ENCODE measurements around the gene ANKUB1.
A peak's percentile ranks its signal among the peaks of the same experiment; 100 is the strongest.

Gene ANKUB1

GRCh38 chr3:149753717-149754116, 38.6 kb downstream of the ANKUB1 start:
- DNase-seq (ENCODE audit: low spot score): no peak
- in situ Hi-C loops (cut with MboI; ENCODE audit: low pct_unique_long_range_greater_than_20kb, low sequenced_read_pairs, unreplicated experiment): no loop called here
- no peak for TF ChIP-seq CTCF (IDR thresholded peaks at IDR 0.05; ENCODE audit: extremely low read depth, insufficient read depth, missing control alignments)

- no peak for TF ChIP-seq CTCF (IDR thresholded peaks at IDR 0.05; ENCODE audit: extremely low read depth, insufficient read depth, missing control alignments)
- no peak for DNase-seq (ENCODE audit: low spot score)
- in situ Hi-C loops (cut with MboI; ENCODE audit: low pct_unique_long_range_greater_than_20kb, low sequenced_read_pairs, unreplicated experiment): no loop called here
Measured at GRCh38 chr3:149752788-149753136, 39.6 kb downstream of the ANKUB1 start.

GRCh38 chr3:149752051-149752787, 40.1 kb downstream of the ANKUB1 start, which contains the start of gene COMMD2:
TSS of gene COMMD2 (minus strand) at chr3:149752489. CDS start at chr3:149752444, 45 bp downstream.
- DNase-seq (ENCODE audit: low spot score): peak; percentile 79
- in situ Hi-C loops (cut with MboI; ENCODE audit: low pct_unique_long_range_greater_than_20kb, low sequenced_read_pairs, unreplicated experiment): no loop called here
- peak; percentile 32 for TF ChIP-seq CTCF (IDR thresholded peaks at IDR 0.05; ENCODE audit: extremely low read depth, insufficient read depth, missing control alignments)

- no peak for TF ChIP-seq CTCF (IDR thresholded peaks at IDR 0.05; ENCODE audit: extremely low read depth, insufficient read depth, missing control alignments)
- in situ Hi-C loops (cut with MboI; ENCODE audit: low pct_unique_long_range_greater_than_20kb, low sequenced_read_pairs, unreplicated experiment): no loop called here
- no peak for DNase-seq (ENCODE audit: low spot score)
Measured at GRCh38 chr3:149751551-149751950, 40.8 kb downstream of the ANKUB1 start.

- in situ Hi-C loops (cut with MboI; ENCODE audit: low pct_unique_long_range_greater_than_20kb, low sequenced_read_pairs, unreplicated experiment): no loop called here
Measured at GRCh38 chr3:149744606-149745005, 47.7 kb downstream of the ANKUB1 start.

GRCh38 chr3:149744151-149744550, 48.2 kb downstream of the ANKUB1 start:
- in situ Hi-C loops (cut with MboI; ENCODE audit: low pct_unique_long_range_greater_than_20kb, low sequenced_read_pairs, unreplicated experiment): no loop called here
- no peak for DNase-seq (ENCODE audit: low spot score)
- TF ChIP-seq CTCF (IDR thresholded peaks at IDR 0.05; ENCODE audit: extremely low read depth, insufficient read depth, missing control alignments): no peak

More at GRCh38 chr3:149744606-149745005, 47.7 kb downstream of the ANKUB1 start:
- no peak for DNase-seq (ENCODE audit: low spot score)
- TF ChIP-seq CTCF (IDR thresholded peaks at IDR 0.05; ENCODE audit: extremely low read depth, insufficient read depth, missing control alignments): no peak
